AG09319 (cell line): ENCODE results near the gene PRKD1.
A peak's percentile ranks its signal among the peaks of the same experiment; 100 is the strongest.

Experiments used
- DNase-seq: peaks from one replicate; pipeline ENCODE4 v3.0.0-alpha.2; 2010; ENCODE audit warnings: low read depth; ENCODE audit errors: extremely low read depth
- CTCF ChIP-seq: IDR thresholded peaks from 2 replicates; pipeline ENCODE4 v1.5.1; 2011; ENCODE audit warnings: low read depth, mild to moderate bottlenecking, inconsistent platforms, low read length, moderate library complexity

The PRKD1 gene

DNA sequence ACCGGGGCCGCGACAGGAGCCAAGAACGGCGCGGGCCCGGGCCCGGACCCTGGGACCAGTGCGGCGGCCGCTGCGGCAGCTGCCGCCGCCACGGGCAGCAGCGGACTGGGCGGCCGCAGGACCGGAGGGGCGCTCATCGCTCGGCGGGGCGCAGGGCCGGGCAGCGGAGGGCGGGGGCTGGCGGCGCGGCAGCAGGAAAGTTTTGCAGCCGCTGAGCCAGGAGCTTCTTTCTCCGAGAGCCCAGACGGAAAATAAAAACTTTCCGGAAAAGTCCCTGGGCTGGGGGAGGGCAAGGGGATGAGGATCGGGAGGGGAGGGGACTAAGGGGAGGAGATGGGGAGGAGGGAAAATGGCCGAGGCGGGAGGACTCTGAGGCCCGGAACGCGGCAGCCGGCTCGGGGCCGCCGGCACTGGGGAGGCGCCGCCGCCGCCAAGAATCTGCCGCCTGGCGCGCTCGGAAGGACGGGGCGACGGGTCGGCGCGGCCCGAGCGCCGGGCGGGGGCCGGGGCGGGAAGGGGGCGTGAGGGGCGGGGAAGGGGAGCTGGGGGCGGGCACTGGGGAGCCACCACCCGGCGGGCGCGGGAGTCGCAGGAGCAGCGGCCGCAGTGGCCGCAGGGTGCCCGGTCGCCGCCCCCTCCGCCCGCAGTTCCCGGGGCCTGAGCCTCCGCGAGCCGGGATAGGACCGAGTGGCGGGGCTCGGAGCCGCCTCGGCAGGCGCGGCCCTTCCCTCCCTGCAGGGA lies at the start of gene PRKD1:
PRKD1 (minus strand) TSS at position 472 of the 741 bp plus-strand sequence.
- TF ChIP-seq CTCF: no peak
- peak; percentile 28 for DNase-seq

DNA sequence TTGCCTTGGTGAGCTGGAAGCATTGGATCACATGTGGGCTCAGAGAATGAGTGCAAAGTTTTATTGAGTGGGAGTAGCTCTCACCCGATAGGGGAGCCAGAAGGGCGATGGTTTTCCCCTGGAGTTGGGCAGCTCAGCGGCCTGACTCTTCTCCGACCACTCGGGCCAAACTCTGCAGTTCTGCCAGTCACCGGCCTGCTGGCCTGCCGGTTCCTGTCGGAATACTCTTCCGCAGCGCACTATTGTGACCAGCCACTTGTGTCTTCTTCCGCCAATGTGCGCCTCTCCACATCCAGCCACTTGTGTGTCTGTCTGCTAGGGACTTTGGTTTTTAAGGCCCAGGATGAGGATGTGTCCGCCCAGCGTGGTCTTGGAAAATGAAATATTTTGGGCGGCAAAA lies 43.5 kb upstream of the PRKD1 start:
- DNase-seq: no peak

DNA sequence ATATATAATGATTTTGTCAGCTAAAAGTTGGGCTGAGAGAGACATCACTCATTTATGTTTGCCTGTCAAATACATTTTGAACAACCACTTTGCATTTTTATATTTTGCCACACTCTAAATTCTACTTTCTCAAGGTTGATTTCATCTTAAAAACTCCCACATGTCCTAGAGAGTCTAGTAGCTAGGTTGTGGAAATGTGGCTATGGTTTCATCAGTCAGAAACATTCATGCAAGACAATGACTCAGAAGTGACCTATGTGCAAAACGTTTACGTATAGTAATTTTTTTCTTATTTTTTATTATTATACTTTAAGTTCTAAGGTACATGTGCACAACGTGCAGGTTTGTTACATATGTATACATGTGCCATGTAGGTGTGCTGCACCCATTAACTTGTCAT lies 27.4 kb upstream of the PRKD1 start:
- DNase-seq: no peak

More for the DNA sequence above, 43.5 kb upstream of the PRKD1 start:
- TF ChIP-seq CTCF: no peak

GRCh38 chr14:29953501-29953900 lies 25.9 kb upstream of the PRKD1 start:
- no peak for DNase-seq
- TF ChIP-seq CTCF: no peak

More for the DNA sequence above, 27.4 kb upstream of the PRKD1 start:
- no peak for TF ChIP-seq CTCF

- DNase-seq: no peak
- no peak for TF ChIP-seq CTCF
Observed at GRCh38 chr14:29944091-29944490, 16.4 kb upstream of the PRKD1 start.

DNA sequence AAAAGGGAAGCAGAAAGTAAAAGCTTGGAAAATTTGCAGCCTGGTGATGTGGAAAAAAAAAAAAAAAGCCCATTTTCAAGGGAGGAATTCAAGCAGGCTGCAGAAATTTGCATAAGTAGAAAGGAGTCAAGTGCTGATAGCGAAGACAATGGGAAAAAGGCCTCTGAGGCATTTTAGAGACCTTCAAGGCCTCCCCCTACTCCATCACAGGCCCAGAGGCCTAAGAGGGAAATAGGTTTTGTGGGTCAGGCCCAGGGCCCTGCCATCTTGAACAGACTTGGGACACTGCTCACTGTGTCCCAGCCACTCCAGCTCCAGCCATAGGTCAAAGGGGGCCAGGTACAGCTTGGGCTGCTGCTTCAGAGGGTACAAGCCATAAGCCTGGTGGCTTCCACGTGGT lies 13.8 kb upstream of the PRKD1 start:
- no peak for DNase-seq
- no peak for TF ChIP-seq CTCF

GRCh38 chr14:29940482-29940881 lies 12.8 kb upstream of the PRKD1 start:
- no peak for DNase-seq
- no peak for TF ChIP-seq CTCF
